ENCODE measurements around the gene RPH3AL.
"Not testable (repeated sequence)": the region's sequence is repeated elsewhere in the genome, so short reads cannot be mapped to it uniquely, and the experiment has no call there.

RPH3AL gene

DNA sequence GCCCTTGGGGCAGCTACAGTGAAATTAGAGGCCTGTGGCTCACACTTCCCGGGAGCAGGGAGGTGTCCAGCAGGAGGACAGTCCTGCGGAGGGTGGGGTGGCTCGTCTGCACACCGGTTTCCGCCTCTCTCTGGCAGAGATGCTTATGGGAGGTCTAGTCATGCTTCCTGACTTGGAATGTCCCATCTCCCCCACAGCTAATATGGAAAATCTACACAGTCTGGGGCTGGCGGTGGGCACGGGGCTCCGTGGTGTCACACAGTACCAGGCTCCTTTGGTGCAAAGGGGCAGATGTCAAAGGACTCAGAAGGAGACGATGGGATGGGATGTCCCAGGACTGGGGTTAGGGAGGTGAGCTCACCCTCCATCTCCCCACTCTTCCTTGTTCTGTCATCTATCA, 127.1 kb downstream of the RPH3AL start:
- H3K4me3 ChIP-seq (ENCODE audit: low read length): no peak overlapping the region
- no peak for DNase-seq (ENCODE audit: low read depth, low spot score)

- DNase-seq (ENCODE audit: low read depth, low spot score); H3K4me3 ChIP-seq (ENCODE audit: low read length): not testable (repeated sequence)
Measured at GRCh38 chr17:224576-224975, 128.0 kb downstream of the RPH3AL start.

DNA sequence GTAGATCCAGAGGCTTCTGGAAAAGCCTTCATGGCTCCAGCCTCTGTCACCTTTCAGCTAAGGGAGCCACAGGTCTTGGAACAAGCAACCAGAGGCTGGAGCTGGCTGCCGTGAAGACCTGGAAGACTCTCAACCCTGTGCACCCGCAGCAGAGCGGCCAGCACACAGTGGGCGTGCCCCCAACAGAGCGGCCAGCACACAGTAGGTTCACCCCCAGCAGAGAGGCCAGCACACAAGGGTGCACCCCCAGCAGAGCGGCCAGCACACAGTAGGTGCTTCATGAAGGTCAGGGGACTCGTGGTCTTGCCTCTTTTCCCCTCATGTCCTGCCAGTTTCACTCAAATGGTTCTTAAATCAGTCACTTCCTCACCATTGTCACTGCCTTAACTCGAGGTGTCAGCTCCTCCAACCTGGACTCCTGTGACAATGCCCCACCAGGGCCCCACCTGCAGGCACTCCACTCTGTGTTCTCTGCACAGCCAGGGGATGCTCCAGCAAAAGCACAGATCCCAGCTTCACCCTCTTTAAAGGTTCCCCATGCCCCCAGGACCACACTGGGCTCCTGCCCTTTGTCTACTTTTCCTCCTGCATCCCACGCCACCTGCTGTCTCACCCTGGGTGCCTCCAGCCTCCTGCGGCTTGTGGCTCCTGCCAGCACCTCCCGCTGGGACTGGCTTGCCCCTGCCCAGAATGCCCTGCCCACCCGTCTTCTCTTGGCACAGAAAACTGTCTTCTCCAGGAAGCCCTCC, 128.7 kb downstream of the RPH3AL start:
- no peak for DNase-seq (ENCODE audit: low read depth, low spot score)
- H3K4me3 ChIP-seq (ENCODE audit: low read length): no peak overlapping the region

- H3K4me3 ChIP-seq (ENCODE audit: low read length): no peak overlapping the region
- DNase-seq (ENCODE audit: low read depth, low spot score): no peak
Measured at GRCh38 chr17:222172-222571, 130.4 kb downstream of the RPH3AL start.

GRCh38 chr17:219696-220095, 132.9 kb downstream of the RPH3AL start:
- DNase-seq (ENCODE audit: low read depth, low spot score): no peak
- no peak overlapping the region for H3K4me3 ChIP-seq (ENCODE audit: low read length)

DNA sequence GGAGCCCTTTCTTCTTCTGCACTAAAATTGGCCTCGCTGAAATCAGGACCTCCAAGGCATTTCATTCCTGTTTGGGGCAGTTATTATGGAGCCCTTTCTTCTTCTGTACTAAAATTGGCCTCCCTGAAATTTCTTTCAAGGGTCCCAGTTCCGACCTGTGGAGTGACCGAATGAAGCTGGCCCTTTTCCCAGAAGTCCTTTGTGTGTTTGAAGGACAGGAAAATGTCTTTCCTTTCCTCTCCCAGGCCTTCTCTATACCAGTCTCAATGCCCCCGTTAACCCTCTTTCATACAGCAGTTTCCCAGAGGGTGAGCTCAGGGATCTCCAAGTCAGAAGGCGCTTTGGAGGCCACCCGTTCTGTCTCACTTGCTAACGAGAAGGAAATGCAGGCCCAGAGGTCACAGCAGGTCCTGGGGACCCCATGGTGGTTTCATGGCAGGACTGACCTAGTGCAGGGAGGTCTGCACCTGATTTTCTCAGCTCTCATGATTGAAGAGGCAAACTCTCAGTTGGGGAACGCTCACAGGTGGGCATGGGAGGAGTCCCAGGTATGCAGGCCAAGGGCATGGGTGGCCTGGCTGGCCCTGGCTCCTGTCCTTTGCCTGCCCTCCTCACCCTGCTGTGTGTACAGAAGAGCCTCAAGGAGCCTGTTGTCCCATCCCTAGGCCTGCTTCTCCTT, 134.0 kb downstream of the RPH3AL start:
- DNase-seq (ENCODE audit: low read depth, low spot score): no peak
- no peak overlapping the region for H3K4me3 ChIP-seq (ENCODE audit: low read length)

DNA sequence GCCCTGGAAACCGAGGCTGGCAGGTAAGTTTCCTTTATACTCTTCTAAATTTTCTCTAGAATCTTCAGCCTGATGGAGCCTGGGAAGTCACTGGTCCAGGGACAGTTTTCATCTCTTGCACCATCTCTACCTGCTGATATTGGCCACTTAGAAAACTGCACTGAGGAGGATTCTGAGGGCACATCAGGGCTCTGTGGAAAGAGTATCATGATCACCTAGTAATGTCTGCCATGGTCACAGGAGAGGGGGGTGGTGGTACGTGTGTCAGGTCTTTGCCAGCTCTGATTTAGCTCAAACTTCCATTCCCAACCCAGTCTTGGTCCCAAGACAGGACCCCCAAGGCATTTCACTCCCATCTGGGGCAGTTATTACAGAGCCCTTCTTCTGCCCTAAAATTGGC, 136.0 kb downstream of the RPH3AL start:
- no peak overlapping the region for H3K4me3 ChIP-seq (ENCODE audit: low read length)
- DNase-seq (ENCODE audit: low read depth, low spot score): no peak

DNA sequence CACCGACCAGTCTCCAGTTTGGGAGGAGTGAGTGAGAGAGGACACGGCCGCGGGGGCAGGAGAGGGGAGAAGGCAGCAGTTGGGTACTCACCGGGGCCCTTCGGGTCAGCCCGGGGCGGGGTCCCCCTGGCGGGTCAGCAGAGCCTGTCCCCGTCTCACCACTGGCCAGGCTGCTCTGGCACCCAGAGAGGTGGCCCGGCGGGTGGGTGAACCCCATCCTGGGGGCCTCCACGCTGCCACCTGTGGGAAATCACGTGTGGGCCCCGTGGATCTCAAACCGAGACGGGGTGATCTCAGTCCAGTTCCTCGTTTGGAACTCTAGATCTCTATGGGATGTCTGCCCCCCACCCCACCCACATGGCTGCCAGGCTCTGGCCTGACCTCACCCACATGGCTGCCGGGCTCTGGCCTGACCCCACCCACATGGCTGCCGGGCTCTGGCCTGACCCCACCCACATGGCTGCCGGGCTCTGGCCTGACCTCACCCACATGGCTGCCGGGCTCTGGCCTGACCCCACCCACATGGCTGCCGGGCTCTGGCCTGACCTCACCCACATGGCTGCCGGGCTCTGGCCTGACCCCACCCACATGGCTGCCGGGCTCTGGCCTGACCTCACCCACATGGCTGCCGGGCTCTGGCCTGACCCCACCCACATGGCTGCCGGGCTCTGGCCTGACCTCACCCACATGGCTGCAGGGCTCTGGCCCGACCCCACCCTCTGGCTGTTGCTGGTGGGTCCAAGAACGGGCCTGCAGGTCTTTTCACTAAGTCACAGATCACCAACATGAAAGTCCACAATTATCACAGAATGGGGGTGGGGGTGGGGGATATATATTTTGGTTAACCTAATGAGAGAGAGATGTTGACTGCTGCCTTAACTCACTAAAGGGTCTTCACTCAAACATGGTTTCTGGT, 136.8 kb downstream of the RPH3AL start:
- DNase-seq (ENCODE audit: low read depth, low spot score): not testable (repeated sequence)

GRCh38 chr17:214881-215331, 137.7 kb downstream of the RPH3AL start:
- no peak overlapping the region for H3K4me3 ChIP-seq (ENCODE audit: low read length)
- no peak for DNase-seq (ENCODE audit: low read depth, low spot score)

More for the DNA sequence above, 136.8 kb downstream of the RPH3AL start:
- H3K4me3 ChIP-seq (ENCODE audit: low read length): not testable (repeated sequence)

DNA sequence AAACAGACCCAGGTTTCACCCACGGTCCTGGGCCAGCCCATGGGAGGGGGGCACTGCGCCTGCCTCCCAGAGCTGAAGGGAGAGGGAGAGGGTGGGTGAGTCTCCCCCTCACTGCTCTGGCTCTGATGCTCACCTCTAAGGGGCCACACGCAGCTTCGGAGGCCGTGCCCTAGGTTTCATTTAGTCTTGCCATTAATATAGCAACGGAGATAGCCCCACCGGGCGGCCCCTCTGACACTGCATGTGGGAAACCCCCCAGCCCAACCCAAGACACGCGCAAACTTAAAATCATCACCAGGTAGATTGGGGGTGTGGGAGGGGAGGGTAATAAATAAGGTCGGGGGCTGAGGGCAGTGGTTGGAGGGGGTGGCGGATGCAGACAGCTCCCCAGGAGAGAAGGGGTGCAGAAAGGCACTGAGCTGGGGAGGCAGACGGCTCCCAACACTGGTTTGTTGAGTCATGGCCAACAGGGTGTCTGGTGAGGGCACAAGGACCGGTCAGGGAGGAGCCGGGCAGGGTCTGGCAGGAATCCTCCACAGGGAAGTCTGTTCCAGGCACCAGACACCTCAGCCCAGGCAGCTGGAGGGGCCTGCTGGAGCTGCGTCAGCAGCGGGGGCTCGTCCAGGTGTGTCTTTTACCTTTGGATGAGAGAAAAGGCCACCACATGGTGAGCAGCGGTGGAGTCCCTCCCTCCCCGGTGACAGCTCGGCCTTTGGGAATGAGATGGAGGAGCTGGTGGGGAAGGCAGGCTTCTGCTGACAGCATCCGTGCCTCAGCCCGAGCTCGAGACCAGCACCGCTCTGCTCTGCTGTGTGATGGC, 139.1 kb downstream of the RPH3AL start:
- no peak for DNase-seq (ENCODE audit: low read depth, low spot score)
- no peak overlapping the region for H3K4me3 ChIP-seq (ENCODE audit: low read length)

DNA sequence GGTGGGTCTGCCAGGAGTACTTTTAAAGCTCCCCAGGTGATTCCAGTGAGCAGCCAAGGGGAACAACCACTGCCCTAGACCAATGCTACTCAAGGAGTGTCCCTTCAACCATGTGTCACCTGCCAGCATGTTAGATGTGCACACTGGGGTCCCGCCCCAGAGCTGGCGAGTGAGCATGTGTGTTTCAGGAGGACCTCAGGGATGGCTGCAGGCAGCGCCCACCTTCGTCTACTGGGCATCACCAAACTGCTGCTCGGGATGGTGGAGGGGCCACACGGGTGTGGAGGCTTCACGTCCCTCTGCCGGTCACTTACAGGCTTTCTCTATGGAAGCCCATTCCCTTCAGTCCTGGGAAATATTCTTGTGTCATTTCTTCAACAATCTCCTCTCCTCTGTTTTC, 142.2 kb downstream of the RPH3AL start:
- no peak for DNase-seq (ENCODE audit: low read depth, low spot score)
- H3K4me3 ChIP-seq (ENCODE audit: low read length): no peak overlapping the region

DNA sequence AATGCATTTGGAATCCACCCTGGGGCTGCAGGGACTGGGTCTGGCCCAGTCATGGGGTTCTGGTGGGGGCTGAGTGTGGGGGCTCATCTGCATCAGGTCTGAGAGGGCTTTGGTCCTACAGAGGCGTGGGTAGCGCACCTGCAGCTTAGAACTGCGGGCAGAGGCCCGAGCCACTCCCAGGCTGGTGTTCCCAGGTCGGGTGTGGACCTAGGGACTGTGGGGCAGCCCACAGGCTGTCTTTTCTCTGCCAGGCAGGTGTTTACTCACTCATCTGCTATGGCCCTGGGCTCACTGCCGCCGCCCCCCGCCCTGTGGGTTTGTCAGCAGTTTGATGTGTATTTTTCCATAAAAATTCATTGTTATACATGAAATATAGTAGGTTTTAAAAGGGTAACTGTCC, 144.2 kb downstream of the RPH3AL start:
- no peak for DNase-seq (ENCODE audit: low read depth, low spot score)
- no peak overlapping the region for H3K4me3 ChIP-seq (ENCODE audit: low read length)

GRCh38 chr17:207775-208174, 144.8 kb downstream of the RPH3AL start:
- no peak overlapping the region for H3K4me3 ChIP-seq (ENCODE audit: low read length)
- no peak for DNase-seq (ENCODE audit: low read depth, low spot score)

DNA sequence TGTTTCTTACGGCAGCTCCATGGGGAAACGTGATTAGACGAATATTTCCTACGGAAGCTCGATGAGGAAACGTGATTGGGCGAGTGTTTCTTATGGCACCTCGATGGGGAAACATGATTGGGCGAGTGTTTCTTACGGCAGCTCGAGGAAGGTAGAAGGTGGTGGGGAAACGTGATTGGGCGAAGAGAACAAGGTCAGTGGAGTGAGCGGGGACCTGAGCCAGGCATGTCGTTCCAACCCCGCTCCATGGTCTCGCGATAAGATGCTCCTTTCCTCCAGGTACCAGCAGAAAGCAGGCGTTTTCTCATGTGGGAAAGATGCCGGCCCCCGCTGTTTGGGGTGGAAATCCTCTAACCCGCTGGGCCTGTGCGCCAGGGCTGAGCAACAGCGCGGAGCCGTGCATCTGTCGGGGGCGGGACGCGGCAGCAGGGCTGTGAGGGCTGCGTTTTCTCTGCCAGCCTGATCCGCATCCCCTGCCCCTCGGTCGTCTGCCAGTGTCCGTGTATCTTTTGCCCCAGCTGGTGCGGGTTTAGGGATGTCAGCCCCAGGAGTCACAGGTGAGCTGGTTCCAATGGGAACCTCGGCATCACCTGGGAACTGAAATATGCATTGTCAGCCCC, 145.6 kb downstream of the RPH3AL start:
- DNase-seq (ENCODE audit: low read depth, low spot score): no peak

DNA sequence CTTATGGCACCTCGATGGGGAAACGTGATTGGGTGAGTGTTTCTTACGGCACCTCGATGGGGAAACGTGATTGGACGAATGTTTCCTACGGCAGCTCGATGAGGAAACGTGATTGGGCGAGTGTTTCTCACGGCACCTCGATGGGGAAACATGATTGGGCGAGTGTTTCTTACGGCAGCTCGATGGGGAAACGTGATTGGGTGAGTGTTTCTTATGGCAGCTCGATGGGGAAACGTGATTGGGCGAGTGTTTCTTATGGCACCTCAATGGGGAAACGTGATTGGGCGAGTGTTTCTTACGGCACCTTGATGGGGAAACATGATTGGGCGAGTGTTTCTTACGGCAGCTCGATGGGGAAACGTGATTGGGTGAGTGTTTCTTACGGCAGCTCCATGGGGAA, 146.1 kb downstream of the RPH3AL start:
- H3K4me3 ChIP-seq (ENCODE audit: low read length); DNase-seq (ENCODE audit: low read depth, low spot score): not testable (repeated sequence)

More for the DNA sequence above, 145.6 kb downstream of the RPH3AL start:
- H3K4me3 ChIP-seq (ENCODE audit: low read length): no peak overlapping the region

DNA sequence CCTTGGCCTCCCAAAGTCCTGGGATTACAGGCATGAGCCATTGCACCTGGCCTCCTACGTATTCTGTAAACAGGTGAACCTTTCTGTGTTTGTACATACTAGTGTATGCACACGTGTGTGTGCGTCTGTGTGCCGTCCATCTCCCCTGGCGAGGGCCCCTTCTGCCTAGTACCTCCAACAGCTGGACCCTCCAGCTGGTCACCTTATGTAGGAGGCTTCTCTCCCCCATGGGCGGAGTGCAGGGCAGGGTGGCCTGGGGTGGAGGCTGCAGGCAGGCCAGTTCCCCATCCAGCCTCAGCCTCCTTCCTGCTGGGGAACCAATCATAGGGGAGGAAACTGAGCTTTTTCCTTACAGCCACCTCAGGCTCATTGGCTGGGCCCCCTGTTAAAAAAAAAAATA, 146.8 kb downstream of the RPH3AL start:
- DNase-seq (ENCODE audit: low read depth, low spot score): no peak
- H3K4me3 ChIP-seq (ENCODE audit: low read length): no peak overlapping the region

GRCh38 chr17:205148-205669, 147.4 kb downstream of the RPH3AL start:
- H3K4me3 ChIP-seq (ENCODE audit: low read length): no peak overlapping the region
- no peak for DNase-seq (ENCODE audit: low read depth, low spot score)

DNA sequence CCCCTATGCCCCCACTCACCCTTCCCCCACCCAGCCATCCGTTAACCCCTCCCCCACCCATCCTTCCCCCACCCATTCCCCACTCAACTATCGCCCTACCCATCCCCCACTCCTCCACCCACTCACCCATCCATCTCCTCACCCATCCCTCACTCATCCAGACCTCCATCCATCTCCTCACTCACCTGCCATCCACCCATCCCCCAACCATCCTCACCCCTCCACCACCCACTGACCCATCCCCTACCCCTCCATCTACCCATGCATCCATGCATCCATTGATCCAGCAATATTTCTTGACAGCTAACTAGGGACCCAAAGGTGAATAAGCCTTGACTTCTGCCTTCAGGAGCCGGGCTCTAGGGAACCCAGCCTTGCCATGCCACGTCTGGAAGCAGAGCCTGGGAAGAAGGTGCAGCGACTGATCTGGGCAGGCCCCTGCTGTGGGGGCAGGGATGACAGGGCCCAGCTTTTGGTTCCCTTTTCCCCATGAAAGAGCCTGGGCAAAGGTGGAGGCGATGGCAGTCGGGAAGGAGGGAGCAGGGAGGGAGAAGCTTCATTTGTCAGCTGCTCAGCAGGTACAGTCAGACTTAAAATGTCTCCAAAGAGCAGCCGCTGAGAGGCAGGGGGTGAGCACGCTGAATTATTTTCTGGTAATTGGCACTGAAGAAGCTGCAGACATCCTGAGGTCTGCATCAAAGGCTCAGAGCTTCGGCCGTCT, 148.0 kb downstream of the RPH3AL start:
- no peak overlapping the region for H3K4me3 ChIP-seq (ENCODE audit: low read length)
- no peak for DNase-seq (ENCODE audit: low read depth, low spot score)

Data from Jurkat, Clone E6-1 (cell line).